A172 (cell line): ENCODE measurements around the gene DPP4. TPM values are rescaled to one million over a fixed set of nuclear protein-coding genes. Genes with fewer than 3 reads are reported as not detected.

Experiments
- DNase-seq: peaks from one replicate; pipeline ENCODE4 v3.0.0-alpha.2; 2015; ENCODE audit warnings: low spot score
- total RNA-seq: library from RNA; depleted of rRNA; stranded (reverse); fragments of >200 nt; shearing (Covaris generic); gene quantifications from 2 replicates; pipeline ENCODE4 v1.2.3, GENCODE V29; 2014; rRNA removed

The DPP4 gene
- 0.03 and 1.2 TPM in 2 replicates for total RNA-seq

DNA sequence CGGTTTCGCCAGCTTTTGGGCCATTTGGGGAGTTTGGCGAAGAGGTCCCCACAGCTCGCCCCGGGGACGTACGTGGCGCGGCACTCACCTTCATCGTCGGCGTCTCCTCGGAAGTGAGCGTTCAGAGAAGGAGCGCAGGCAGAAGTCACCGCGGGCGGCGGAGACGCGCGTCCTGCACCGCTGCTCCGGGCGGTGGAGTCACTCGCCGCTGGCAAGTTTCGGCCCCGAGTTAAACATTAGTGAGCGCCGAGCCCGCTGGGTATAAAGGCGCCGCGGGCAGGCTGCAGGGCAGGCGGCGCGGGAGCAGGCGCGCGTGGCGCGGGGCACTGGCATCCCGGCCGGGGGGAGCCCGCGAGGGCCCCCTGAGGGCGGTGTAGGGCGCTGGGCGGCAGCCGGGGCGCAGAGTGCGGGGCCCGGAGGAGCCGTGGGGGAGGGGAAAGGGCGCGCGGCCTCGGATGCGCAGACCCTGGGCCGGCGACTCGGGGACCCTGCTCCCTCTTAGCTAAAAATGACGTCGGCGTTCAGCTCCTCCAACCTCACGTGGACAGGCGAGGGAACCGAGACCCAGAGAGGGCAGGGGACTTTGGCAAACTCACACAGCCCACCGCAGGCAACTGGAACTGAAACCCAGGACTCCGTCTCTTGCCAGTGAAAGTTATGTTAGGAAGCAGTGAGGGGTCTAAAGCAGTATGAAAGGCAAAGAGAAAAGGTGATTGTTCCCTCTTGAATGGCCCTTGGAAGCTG, at the start of gene DPP4:
DPP4 (minus strand) TSS at position 328 of the 744 bp plus-strand sequence; CDS start at position 94, 234 bp downstream.
- DNase-seq: no peak

DNA sequence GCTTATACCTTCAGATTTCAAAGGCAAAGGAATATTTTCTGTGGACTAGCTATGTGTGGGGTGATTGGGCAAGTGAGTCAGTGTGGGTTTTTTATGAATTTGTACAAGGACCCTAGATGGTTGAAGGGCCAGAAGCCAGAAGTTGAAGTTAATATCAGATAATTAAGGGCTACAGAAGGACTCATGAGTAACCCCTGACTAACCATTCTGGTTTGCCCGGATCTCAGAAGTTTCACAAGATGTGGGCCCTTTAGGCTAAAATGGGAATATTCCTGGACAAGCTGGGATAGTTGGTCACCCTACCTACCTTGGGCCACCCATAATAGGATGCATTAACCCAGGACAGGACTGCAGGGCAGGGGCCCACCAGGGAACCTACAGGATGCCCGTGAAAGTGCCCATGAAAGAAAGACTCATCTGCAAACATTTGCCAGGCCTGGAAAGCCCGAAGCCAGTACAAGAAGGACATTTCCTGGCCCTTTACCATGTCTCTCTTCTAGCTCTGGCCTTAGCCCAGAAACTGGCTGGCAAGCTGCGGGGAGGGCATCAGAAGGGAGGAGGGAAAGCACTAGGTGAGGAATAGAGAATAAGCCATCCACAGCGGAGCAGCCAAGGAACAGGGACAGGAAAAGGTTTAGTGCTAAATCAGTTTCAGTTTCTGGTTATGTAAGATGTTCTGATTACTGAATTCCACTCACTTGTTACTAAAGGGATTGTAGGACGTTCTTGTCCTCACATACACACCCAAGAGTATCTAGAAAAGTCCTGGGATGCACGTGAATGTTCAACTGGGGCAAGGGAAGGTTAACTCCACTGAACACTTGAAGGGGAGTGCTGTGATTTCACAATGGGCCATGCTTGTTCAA, 44.4 kb upstream of the DPP4 start:
- peak; percentile 50 for DNase-seq

DNA sequence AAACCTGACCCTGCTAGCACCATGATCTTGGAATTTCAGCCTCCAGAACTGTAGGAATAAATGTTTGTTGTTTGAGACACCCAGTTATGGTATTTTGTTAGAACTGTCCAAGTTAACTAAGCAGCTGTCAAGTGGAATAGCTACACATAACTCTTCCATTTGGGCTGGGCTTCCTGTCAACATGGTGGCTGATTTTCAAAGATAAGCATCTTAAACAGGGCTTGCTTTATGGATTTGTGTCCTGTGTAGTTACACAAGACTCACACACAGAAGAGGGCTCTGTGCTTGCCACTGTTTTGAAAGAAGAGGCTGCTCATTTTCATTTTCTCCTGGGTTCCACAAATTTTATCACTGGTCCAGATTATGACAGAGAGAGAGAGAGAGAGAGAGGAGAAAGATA, 42.3 kb upstream of the DPP4 start:
- no peak for DNase-seq

DNA sequence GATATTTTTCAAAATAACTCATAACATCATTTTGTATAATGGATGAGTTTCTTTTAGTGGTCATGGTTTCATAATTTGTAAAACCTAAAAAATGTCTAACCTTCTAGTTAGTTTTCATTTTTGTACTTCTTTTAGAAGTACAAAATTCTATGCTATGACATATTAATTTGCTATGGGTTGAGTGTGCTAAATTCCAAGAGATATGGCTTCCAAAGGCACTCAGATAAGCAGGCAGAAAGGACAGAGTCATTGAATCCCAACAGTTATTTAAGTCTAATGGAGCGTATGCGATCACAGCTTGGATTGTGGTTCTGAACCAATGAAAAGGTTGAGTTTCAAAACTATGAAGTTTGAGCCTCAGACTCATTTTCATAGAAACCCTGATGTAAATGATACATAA, 41.1 kb upstream of the DPP4 start:
- no peak for DNase-seq

DNA sequence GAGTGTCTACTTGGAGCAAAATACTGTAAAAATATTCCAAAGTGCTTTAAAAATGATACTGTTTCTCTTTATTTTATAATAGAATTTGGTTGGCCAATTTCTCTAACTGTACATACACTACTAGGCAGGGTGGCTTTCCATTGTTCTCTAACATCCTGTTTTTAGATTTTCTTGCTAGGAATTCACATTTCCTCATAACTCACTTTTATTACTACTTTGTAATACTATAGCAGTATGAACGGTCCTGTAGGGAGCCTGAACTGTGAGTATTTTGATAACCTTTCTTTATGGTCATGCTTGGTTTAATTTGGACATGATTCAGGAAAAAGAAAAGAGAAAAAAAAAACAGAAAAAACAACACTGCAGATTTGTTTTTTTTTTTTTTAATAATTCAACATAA, 40.3 kb upstream of the DPP4 start:
- DNase-seq: peak; percentile 21

DNA sequence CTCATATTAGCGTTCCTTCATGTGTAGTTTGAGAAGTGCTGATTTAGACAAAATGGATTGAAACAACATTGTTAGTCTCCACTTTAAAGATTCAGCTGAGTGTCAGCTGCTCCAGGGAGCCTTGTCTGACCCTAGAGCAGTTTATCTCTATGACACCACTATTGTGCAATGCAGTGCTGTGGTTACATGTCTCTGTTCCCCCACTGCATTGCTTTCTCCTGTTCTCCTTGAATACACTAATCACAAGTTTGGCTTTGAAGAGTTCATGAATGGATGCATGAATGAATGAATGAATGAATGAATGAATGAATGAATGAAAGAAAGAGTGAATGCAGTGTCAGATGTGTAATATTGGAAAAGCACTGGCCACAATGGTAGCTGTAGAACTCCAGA, 39.8 kb upstream of the DPP4 start:
- DNase-seq: peak; percentile 51

DNA sequence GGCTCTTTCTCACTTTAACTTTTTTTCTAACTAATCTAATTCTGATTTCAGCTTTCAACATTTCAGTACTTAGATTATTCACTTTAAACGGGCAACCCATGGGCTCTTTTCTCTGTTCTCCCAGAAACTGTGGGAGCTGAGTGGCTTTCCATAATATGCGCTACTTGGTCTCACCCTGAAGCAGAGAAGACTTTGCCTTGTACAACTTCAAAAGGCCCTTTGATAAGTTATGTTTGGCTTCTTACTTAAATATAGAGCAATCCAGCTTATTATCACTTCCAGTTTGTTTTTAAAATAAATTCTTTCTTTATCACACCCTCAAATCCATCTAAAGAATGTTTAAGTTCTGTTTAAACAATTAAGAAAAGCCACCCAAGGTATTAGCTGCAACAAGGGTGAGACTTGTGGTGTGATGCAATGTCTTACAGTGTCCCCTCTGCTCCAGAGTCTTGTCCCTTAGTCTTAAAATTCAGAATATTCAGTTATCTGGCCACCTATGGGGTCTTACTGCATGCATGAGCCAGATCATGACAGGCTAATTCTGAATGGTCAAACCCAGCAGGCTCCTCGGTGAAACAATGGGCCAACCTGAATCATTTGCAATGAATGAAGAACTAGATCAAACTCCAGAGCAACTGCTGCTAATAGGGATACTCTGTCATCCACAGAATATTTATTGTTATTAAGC, 39.2 kb upstream of the DPP4 start:
- no peak for DNase-seq

DNA sequence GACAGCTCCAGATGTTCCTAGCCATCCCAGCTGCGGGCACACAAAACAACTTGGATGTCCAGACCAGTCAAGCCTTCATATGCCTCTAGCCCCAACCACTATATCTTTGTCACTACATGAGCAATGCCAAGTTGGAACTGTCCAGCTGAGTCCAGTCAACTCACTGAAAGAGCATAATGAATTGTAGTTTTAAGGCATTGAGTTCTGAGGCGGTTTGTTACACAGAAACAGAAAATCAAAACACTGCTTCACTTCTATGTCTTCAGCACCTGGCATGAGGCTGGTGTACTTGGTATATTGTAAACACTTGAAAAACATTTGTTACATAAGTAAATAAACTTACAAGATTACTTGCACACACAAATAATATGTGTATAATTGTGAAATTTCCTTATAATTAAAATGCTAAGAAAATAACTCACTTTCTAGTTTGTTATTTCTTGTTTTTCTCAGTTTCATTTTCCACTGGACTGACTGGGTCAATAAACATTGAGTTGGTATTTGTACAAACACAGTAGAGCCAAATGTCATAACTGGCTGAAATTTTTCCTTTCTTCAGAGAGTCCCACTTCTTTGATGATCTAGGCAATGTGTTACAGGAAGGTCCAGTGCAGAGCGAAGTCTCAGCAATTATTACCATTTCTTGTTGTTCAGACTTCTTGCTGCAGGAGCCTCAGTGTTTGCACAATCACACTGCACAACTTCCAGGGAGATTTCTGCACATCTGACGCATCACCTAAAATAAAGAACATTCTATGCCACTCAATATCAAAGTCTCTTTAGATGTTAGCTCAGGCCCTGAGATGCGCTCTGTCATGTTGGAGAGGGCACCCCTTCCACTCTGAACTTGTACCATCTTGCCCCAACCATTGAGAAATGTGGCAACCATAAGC, 38.2 kb upstream of the DPP4 start:
- no peak for DNase-seq

DNA sequence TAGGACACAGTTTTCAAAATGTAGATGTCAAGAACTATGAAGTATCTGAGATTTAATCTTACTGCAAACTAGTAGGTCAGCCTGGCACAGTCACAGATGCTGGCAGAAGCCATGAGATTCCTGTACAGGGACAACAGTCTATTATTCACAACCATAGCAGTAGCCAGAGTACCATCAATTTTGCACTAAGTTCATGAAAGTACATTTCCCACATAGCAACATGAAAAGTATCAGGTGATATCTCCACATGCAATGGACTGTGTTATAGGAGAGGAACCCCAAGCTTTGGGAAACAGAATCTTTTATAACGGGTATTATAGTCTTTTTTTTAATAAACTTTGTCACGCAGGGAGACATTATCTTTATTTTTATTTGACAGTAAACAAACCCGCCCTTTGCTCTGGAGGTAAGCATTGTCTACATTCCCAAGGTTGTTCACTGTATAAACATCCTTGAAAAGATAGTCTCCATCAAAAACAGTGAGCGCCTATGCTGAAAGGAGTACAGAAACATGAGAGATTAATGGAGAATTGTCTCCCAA, 33.4 kb upstream of the DPP4 start:
- DNase-seq: no peak

DNA sequence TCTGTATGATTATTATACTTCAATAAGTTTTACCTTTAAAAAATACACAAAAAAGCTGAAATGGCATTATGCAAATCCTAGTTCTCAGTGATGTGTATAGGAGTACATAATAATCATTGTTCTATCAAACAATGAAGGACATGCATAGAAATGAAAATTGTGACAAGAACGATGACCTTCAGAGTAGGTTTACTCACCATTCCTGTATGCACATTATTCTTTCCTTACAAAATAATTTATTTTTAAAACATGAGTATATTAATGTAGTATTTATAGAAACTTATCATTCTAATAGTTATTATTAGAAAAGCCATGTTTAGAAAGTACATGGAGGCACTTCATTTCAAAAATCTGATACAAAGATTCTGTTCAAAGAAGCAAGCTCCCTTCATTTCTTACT, 32.7 kb upstream of the DPP4 start:
- DNase-seq: no peak

DNA sequence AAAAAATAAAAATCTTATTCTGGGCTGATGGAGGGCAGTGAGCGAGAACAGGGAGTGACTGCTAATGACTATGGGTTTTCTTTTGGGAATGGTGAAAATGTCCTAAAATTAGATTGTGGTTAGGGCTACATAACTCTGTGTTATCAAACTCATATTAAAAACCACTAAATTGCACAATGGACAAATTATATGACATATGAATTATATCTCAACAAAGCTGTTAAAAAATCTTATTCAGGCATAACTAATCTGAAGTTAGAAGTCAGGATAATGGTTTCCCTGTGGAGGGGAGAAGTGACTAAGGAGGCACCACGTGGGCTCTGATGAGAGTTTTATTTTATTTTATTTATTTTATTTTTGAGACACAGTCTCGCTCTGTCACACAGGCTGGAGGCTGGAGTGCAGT, 32.1 kb upstream of the DPP4 start:
- DNase-seq: peak; percentile 49

DNA sequence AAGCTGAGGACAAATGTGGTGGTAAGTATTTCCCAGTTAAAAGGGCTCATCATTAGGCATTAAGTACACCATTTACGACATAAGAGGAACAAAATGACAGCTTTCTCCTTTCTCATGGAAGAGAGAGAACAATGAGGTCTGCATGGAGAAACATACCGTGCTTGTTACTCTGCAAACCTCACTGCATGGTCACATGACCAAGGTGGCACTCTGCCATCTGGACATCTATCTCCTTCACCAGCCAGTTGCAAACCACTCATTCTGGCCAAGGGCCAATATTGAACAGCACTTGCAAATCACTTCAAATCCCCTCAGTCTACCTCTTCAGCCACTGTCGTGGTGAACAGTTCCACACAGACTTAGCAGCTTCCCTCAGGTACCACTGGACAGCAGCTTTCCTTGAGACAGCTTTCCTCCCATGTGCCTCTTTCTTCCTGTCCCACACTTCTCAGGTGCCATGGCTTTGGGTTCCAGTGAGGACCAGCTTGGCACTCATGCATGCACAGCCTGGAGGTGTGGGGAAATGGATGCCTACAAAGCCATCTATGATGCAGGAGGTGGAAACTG, 29.5 kb upstream of the DPP4 start:
- no peak for DNase-seq

DNA sequence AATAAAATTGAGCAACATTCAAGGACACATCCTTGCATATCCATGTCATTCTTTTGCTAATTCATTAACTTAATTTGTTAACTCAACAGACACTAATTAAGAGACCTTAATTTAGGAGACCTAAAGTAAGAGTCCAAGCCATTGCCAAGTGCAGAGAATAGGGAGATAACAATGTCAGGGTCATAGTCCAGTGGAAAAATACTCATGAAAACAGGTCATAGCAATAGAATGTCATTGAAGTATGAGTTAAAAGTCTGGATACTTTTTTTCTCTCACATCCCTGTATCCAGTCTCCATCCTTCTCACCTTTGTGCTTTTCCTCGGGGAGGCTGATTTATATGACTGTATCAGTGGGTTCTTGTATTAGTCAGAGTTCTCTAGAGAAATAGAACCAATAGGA, 26.6 kb upstream of the DPP4 start:
- no peak for DNase-seq

DNA sequence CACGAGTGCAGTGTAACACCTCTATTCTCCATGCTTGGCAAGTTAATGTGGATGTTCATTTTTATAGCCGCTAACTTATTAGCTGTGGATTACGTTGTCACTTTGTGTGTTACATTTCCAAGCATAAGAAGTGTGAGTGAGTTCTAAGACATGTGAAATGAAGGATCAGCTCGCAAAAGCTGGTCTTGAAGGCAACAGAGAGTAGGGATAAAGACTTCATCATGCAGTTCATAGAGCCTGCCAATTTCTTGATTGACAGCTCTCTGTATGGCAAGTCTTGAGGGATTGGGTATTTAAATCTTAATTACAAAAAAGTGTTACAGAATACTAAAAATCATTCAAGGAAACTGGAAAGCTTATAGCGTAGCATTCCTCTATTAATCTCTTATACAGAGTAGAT, 25.8 kb upstream of the DPP4 start:
- no peak for DNase-seq

DNA sequence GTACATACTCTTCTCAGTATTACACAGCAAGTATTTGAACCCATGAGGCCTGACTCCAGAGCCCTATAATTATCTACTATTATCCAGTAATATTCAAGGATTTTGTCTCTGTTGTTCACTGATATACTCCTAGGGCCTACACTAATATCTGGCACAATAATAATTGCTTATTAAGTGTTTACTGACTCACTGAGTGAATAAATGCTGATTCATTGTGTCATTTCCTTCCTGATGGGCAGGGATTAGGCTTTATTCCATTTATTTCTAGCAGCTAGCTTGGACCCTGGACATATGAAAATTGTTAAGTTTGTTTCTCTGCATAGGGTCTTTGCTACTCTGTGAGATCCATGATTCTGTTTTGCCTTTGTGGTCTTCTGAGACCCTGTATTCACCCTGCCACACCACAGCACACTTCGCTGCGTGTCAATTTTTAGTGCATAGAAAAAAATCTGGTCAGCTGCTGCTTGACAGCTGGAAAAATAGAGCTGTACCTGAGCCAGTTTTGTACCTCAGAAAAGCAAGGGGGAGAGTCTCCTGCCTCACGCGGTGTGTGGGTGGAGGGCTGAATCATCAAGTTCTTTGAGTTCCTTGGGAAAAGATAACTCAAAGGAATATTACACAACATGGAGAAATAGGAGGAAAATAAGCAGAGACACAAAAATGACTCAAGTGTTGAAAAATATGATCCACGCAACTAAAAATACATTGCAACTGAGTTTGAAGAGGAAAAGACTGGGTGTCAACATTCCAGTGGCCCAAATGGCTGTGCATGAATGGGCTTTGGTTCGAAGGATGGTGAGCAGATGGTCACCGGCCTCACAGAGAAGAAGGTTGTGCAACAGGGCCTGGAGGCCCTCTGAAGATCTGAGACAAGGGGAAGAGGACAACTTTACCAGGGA, 18.9 kb upstream of the DPP4 start:
- peak; percentile 71 for DNase-seq

DNA sequence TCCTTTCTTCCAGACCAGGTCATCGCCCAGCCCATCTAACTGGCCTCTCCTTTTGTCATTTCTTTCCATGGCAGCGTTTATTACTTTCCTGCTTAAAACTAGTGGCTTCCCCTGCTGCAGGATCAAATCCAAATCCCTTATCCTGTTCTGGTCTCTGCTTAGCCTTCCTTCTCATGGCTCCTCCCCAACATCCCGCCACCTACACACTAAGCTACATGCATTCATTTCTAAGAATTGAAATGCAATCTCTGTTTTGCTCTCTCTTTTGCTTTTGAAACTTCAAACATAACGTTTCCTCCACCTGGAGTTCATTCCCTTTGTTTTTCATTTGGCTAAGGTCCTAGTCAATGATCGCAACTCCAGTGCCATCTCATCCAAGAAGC, 18.0 kb upstream of the DPP4 start:
- no peak for DNase-seq

DNA sequence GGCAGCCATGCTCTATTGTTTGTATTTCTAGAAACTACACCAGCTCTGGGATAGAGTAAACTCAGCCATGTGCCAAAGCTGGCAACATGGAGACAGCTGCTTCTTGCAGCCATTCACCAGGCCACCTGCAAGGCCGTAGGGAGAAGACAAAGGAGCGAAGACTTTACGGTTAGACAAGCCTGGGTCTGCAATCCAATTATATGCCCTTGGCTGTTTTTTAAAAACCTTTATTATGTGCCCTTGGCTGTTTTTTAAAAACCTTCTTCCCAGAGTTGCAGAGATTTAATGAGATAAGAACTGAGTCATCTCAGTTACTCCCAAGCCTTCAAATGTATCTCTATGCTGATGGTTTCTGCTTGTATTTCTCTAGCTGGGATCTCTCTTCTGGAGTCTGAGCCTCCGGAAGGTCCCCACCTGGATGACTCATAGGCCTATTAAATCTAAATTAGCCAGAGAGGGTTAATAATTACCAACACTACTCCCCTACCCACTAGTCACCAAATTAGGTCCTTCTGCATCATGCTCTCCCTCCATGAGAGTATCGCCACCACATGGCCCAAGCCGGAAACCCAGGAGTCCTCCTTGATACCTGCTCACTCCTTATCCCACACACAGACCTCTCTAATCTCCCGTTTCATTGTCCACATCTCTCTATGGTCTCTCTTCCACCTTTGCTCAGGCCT, 17.5 kb upstream of the DPP4 start:
- peak; percentile 73 for DNase-seq

DNA sequence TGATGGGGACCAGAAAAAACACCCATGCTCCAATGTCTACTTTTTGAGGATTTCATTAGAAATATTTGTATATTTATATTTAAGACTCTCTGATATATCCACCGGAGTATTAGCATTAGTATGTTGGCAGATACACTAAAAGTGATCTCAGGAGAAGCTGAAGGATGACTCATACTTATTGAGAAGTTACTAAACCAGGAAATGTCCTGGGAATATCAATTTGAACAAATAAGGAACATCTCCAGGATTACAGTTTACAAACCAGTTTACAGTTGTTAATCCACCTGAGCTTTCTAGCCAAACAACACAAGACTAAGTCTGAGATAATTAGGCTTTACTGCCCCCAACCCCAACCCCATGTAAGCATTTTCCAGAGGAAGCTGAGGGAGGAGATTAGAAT, 16.1 kb upstream of the DPP4 start:
- DNase-seq: no peak

DNA sequence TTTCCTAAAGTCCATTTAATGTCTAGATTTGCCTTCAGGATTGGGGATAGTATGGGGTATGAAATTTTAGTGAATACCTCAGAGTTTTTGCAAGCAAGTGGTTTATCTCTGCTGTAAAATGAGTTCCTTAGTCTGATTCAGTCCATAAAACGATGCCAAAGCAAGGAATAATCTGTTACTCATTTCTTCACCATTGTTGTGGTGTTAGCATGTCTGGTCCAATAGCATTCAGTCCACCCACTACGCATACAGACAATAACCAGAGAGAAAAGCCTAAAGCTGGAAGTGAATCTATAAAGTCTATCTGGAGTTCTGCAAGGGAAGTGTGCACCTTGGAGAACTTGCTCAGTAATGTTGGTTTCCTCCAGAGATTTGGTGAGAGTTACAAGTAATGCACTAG, 12.9 kb upstream of the DPP4 start:
- DNase-seq: peak; percentile 19
